Endothelial cell (in vitro differentiated cells): Measurements from ENCODE around the gene MIGA2. TPM values are rescaled to one million over a fixed set of nuclear protein-coding genes. Genes with fewer than 3 reads are reported as not detected.
A peak's percentile ranks its signal among the peaks of the same experiment; 100 is the strongest.

ENCODE experiments used
- DNase-seq: peaks from one replicate; pipeline ENCODE4 v3.0.0; 2021; ENCODE audit warnings: low spot score
- H3K27ac Mint-ChIP-seq: one replicate; pipeline ENCODE4 v1.8.0; 2021; ENCODE audit warnings: mixed read lengths, inconsistent platforms; ENCODE audit not compliant: unreplicated experiment
- H3K27me3 Mint-ChIP-seq: one replicate; pipeline ENCODE4 v1.8.0; 2021; ENCODE audit warnings: mild to moderate bottlenecking, moderate library complexity, mixed read lengths, inconsistent platforms; ENCODE audit not compliant: unreplicated experiment
- H3K36me3 Mint-ChIP-seq: one replicate; pipeline ENCODE4 v1.8.0; 2021; ENCODE audit warnings: mild to moderate bottlenecking, low read depth, mixed read lengths, inconsistent platforms; ENCODE audit not compliant: unreplicated experiment
- H3K4me1 Mint-ChIP-seq: one replicate; pipeline ENCODE4 v1.8.0; 2021; ENCODE audit warnings: mild to moderate bottlenecking, mixed read lengths, inconsistent platforms; ENCODE audit not compliant: unreplicated experiment
- H3K4me3 Mint-ChIP-seq: one replicate; pipeline ENCODE4 v1.8.0; 2021; ENCODE audit warnings: mild to moderate bottlenecking, mixed read lengths, inconsistent platforms; ENCODE audit not compliant: unreplicated experiment
- H3K9me3 Mint-ChIP-seq: one replicate; pipeline ENCODE4 v1.8.0; 2021; ENCODE audit warnings: mixed read lengths, inconsistent platforms; ENCODE audit not compliant: unreplicated experiment
- CTCF ChIP-seq: fragments of 200-600 bp; sonication (generic); IDR thresholded peaks from one replicate; pipeline ENCODE4 v1.5.0; 2021; ENCODE audit warnings: antibody characterized with exemption; ENCODE audit not compliant: unreplicated experiment
- total RNA-seq: library from RNA; stranded (reverse); fragmentation: NEBNext Ultra II Directional; extraction: Animal tissue kit (Norgen Biotek cat#: 25700); gene quantifications from one replicate; pipeline ENCODE4 v1.2.1, GENCODE V29; 2021; ENCODE audit not compliant: unreplicated experiment

The MIGA2 gene
- total RNA-seq, 1 donor from 2014 or later, result 32.9 TPM

DNA sequence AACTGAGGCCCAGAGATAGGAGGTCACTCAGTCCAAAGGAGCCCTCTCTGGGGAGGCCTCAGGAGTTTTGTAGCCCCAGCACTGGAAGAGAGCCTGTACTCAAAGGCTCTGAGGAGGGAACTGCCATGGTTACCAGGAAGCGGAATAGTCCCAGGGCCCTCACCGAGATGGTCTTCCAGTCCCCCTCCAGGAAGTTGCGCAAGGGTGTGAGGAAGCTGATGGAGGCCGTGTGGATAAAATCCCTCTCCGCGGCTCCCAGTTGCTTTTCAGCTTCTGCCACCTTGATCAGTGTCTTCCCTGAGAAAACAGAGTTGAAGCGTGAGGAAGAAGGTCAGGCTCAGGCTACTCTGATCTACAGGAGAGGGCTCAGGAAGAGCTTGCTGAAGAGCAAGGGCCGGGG lies 21.8 kb upstream of the MIGA2 start:
- Mint-ChIP-seq H3K4me1 (peaks cover 8% of the 10 kb centered on the region), H3K27me3 (peaks cover 4% of the 10 kb centered on the region), H3K9me3 (no peaks in the 10 kb centered on the region), H3K27ac (peak overlapping the region; percentile 61), H3K4me3 (no peak overlapping the region), H3K36me3 (peaks cover 23% of the 10 kb centered on the region)
- no peak for TF ChIP-seq CTCF
- no peak for DNase-seq

- H3K27me3 Mint-ChIP-seq, result peaks cover 3% of the 10 kb centered on the region
- no peak overlapping the region for H3K27ac Mint-ChIP-seq
- no peak for TF ChIP-seq CTCF
- peaks cover 14% of the 10 kb centered on the region for H3K4me1 Mint-ChIP-seq
- H3K9me3 Mint-ChIP-seq, result no peaks in the 10 kb centered on the region
- no peak for DNase-seq
- peaks cover 8% of the 10 kb centered on the region for H3K36me3 Mint-ChIP-seq
- no peak overlapping the region for H3K4me3 Mint-ChIP-seq
Observed at GRCh38 chr9:129021091-129021490, 15.3 kb upstream of the MIGA2 start.

DNA sequence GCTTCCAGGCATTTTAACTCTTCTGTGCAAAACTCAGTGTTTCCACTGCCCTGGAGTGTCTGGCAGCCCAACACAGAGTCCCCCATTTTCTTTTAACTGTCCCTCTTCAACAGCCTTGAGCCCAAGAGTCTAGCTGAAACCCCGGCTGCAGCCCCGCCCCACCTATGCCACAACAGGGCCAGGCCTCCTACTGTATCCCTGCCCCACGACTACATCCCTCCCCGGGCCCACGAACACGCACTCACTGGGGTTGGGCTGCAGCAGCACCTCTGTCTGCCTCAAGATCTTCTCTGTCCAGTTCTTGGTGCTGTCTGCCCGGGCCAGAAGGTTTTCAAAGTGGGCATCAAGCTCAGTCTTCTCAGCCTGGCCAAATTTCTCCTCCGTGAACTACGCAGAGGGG lies 14.4 kb upstream of the MIGA2 start:
- H3K27me3 Mint-ChIP-seq, result peaks cover 3% of the 10 kb centered on the region
- H3K27ac Mint-ChIP-seq, result no peak overlapping the region
- H3K9me3 Mint-ChIP-seq, result no peaks in the 10 kb centered on the region
- DNase-seq, result no peak
- H3K4me1 Mint-ChIP-seq, result peaks cover 19% of the 10 kb centered on the region
- peaks cover 8% of the 10 kb centered on the region for H3K36me3 Mint-ChIP-seq
- H3K4me3 Mint-ChIP-seq, result no peak overlapping the region
- TF ChIP-seq CTCF, result no peak

DNA sequence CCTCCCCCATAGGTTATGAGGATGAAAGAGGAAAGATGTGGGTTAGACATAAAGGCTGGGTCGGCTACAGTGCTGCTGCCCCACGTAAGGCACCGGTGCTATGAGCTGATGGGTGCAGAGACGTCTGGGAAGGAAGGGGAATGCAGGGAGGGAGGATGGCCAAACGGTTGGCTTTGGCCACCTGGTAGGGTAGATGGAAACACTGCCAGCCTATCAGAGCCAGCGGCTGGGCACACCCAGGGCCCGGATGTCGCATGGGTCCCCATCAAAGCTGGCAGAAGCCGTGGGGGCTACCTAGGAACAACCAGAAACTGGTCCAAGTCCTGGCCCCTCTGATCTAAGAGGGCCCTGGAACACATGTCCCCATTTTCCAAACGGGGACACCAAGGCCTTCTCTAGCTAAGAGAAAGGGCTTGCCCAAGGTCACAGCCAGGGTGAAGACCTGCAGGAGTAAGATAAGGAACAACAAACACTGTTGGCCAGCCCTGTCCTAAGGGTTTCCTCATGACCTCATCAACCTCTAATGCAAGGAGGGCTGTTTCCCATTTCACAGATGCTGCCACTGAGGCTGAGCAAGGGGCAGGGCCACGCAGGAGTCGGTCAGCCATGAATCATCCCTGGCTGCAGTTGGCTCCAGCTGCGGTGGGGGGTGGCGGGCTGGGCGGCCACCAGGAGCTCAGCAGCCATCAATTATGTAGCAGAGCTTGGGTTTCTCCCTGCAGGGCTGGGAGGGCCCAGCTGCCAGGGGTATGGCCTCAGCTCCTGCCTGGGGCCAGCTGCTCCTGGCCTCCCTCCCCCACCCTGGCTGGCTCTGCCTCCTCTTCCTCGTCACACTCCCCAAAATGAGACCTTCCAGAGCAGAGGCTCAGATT lies 13.2 kb upstream of the MIGA2 start:
- Mint-ChIP-seq H3K27ac (peak overlapping the region; percentile 48), H3K4me3 (peak overlapping the region; percentile 66), H3K9me3 (no peaks in the 10 kb centered on the region), H3K27me3 (peaks cover 3% of the 10 kb centered on the region), H3K4me1 (peaks cover 24% of the 10 kb centered on the region), H3K36me3 (peaks cover 5% of the 10 kb centered on the region)
- TF ChIP-seq CTCF, result no peak
- DNase-seq, result no peak

DNA sequence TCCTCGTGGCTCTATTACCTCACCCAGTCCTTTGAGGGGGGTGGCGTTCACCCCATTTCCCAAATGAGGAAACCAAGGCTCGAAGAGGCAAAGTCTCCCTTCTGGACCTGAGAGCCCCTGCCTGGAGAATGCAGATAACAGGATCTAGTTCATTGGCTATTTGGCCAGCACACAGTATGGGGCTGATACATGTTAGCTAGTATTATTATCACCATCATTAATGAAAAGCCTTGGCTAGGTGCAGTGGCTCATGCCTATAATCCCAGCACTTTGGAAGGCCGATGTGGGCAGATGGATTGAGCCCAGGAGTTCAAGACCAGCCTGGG lies 12.6 kb upstream of the MIGA2 start:
- DNase-seq, result no peak
- Mint-ChIP-seq H3K36me3 (peaks cover 5% of the 10 kb centered on the region), H3K9me3 (no peaks in the 10 kb centered on the region), H3K4me1 (peaks cover 24% of the 10 kb centered on the region), H3K4me3 (no peak overlapping the region), H3K27ac (peak overlapping the region; percentile 48), H3K27me3 (peaks cover 3% of the 10 kb centered on the region)
- no peak for TF ChIP-seq CTCF
